Left ventricle myocardium inferior (tissue), 1 donor: ENCODE data around the gene TSPAN32. TPM values are rescaled to one million over a fixed set of nuclear protein-coding genes. Genes with fewer than 3 reads are reported as not detected.

Source experiments
- DNase-seq: peaks from one replicate; pipeline ENCODE4 v3.0.0-alpha.2; 2020
- H3K27ac ChIP-seq: fragments of 200-600 bp; replicated peaks from 2 replicates; pipeline ENCODE4 v1.8.0; 2021
- H3K27me3 ChIP-seq: fragments of 200-600 bp; 2 replicates; pipeline ENCODE4 v1.8.0; 2021; ENCODE audit warnings: low read depth
- H3K36me3 ChIP-seq: fragments of 200-600 bp; 2 replicates; pipeline ENCODE4 v1.8.0; 2021
- H3K4me1 ChIP-seq: fragments of 200-600 bp; 2 replicates; pipeline ENCODE4 v1.8.0; 2021
- H3K4me3 ChIP-seq: fragments of 200-600 bp; 2 replicates; pipeline ENCODE4 v1.8.0; 2021; ENCODE audit warnings: mild to moderate bottlenecking, moderate library complexity
- H3K9me3 ChIP-seq: fragments of 200-600 bp; replicated peaks from 2 replicates; pipeline ENCODE4 v1.8.0; 2021
- CTCF ChIP-seq: fragments of 200-600 bp; IDR thresholded peaks from 2 replicates; pipeline ENCODE4 v1.8.0; 2021; ENCODE audit warnings: antibody characterized with exemption, mild to moderate bottlenecking, borderline replicate concordance
- intact Hi-C: fragments of 100-400 bp; cut with micrococcal nuclease; formaldehyde crosslinking; loops from one replicate; pipeline ENCODE4 v1.11.0; 2022
- total RNA-seq: library from RNA; stranded (reverse); fragmentation: NEBNext Ultra II Directional; extraction: Animal tissue kit (Norgen Biotek cat#: 25700); gene quantifications from one replicate; pipeline ENCODE4 v1.2.1, GENCODE V29; 2021
- donor health status: DM: no; HTN: yes; CAD: no; lungs with severe emphysema.

Gene TSPAN32
- total RNA-seq, 1 donor from 2014 or later, result 27.1 TPM

GRCh38 chr11:2261436-2262230 lies 40.2 kb upstream of the TSPAN32 start:
- H3K36me3 ChIP-seq, result no peaks in the 10 kb centered on the region
- intact Hi-C loops, result no loop called here
- no peak for DNase-seq
- H3K27ac ChIP-seq, result no peak overlapping the region
- no peaks in the 10 kb centered on the region for H3K9me3 ChIP-seq
- H3K4me3 ChIP-seq, result no peak overlapping the region
- no peaks in the 10 kb centered on the region for H3K4me1 ChIP-seq
- peaks cover 58% of the 10 kb centered on the region for H3K27me3 ChIP-seq
- no peak for TF ChIP-seq CTCF

GRCh38 chr11:2262301-2263070 lies 39.3 kb upstream of the TSPAN32 start:
- Histone ChIP-seq H3K9me3 (no peaks in the 10 kb centered on the region), H3K27me3 (peaks cover 66% of the 10 kb centered on the region), H3K27ac (no peak overlapping the region), H3K4me3 (no peak overlapping the region), H3K4me1 (no peaks in the 10 kb centered on the region), H3K36me3 (no peaks in the 10 kb centered on the region)
- intact Hi-C loops, result no loop called here
- TF ChIP-seq CTCF, result no peak
- DNase-seq, result no peak

GRCh38 chr11:2263071-2263565 lies 38.7 kb upstream of the TSPAN32 start:
- H3K9me3 ChIP-seq, result no peaks in the 10 kb centered on the region
- no peak for DNase-seq
- H3K4me1 ChIP-seq, result no peaks in the 10 kb centered on the region
- no peak overlapping the region for H3K4me3 ChIP-seq
- peaks cover 72% of the 10 kb centered on the region for H3K27me3 ChIP-seq
- H3K36me3 ChIP-seq, result no peaks in the 10 kb centered on the region
- intact Hi-C loops, result no loop called here
- TF ChIP-seq CTCF, result no peak
- H3K27ac ChIP-seq, result no peak overlapping the region

- Histone ChIP-seq H3K27ac (no peak overlapping the region), H3K9me3 (no peaks in the 10 kb centered on the region), H3K27me3 (peaks cover 75% of the 10 kb centered on the region), H3K36me3 (no peaks in the 10 kb centered on the region), H3K4me1 (peaks cover 3% of the 10 kb centered on the region), H3K4me3 (no peak overlapping the region)
- DNase-seq, result no peak
- intact Hi-C loops, result no loop called here
- no peak for TF ChIP-seq CTCF
Measured at GRCh38 chr11:2263724-2264360, 38.0 kb upstream of the TSPAN32 start.

GRCh38 chr11:2264366-2265053 lies 37.3 kb upstream of the TSPAN32 start:
- H3K4me3 ChIP-seq, result no peak overlapping the region
- no peaks in the 10 kb centered on the region for H3K9me3 ChIP-seq
- DNase-seq, result no peak
- H3K4me1 ChIP-seq, result peaks cover 10% of the 10 kb centered on the region
- peaks cover 77% of the 10 kb centered on the region for H3K27me3 ChIP-seq
- H3K36me3 ChIP-seq, result no peaks in the 10 kb centered on the region
- intact Hi-C loops, result no loop called here
- no peak overlapping the region for H3K27ac ChIP-seq
- TF ChIP-seq CTCF, result no peak
